ENCODE measurements around the gene SPDYE16.
"Not testable (repeated sequence)": the region's sequence is repeated elsewhere in the genome, so short reads cannot be mapped to it uniquely, and the experiment has no call there.

GRCh38 chr7:76516932-76517331 lies 26.2 kb downstream of the SPDYE16 start:
- not testable (repeated sequence) for TF ChIP-seq CTCF, POLR2A (IDR thresholded peaks at IDR 0.05)
